Fibroblast of the aortic adventitia (primary cell): ENCODE results near the gene SHCBP1. TPM values are rescaled to one million over a fixed set of nuclear protein-coding genes. Genes with fewer than 3 reads are reported as not detected.

ENCODE experiments used
- DNase-seq: peaks from one replicate; pipeline ENCODE4 v3.0.0-alpha.2; 2010; ENCODE audit warnings: low read depth
- H3K4me3 ChIP-seq: 2 replicates; pipeline ENCODE4 v1.5.1; 2011; ENCODE audit warnings: low read depth, mild to moderate bottlenecking, control low read depth, low read length, moderate library complexity
- total RNA-seq: library from RNA; depleted of rRNA; stranded (reverse); fragments of >200 nt; gene quantifications from 2 replicates; pipeline ENCODE4 v1.2.3, GENCODE V29; 2012; ENCODE audit warnings: low replicate concordance
- TF ChIP-seq, protein P1 (sequence below): IDR thresholded peaks from 2 replicates; pipeline ENCODE4 v1.5.1; 2011; ENCODE audit warnings: mild to moderate bottlenecking, low read length, control low read depth, inconsistent platforms; ENCODE audit not compliant: insufficient read depth

SHCBP1 gene, protein sequence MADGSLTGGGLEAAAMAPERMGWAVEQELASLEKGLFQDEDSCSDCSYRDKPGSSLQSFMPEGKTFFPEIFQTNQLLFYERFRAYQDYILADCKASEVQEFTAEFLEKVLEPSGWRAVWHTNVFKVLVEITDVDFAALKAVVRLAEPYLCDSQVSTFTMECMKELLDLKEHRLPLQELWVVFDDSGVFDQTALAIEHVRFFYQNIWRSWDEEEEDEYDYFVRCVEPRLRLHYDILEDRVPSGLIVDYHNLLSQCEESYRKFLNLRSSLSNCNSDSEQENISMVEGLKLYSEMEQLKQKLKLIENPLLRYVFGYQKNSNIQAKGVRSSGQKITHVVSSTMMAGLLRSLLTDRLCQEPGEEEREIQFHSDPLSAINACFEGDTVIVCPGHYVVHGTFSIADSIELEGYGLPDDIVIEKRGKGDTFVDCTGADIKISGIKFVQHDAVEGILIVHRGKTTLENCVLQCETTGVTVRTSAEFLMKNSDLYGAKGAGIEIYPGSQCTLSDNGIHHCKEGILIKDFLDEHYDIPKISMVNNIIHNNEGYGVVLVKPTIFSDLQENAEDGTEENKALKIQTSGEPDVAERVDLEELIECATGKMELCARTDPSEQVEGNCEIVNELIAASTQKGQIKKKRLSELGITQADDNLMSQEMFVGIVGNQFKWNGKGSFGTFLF
- total RNA-seq, result 7.6 and 28.9 TPM in 2 replicates

DNA sequence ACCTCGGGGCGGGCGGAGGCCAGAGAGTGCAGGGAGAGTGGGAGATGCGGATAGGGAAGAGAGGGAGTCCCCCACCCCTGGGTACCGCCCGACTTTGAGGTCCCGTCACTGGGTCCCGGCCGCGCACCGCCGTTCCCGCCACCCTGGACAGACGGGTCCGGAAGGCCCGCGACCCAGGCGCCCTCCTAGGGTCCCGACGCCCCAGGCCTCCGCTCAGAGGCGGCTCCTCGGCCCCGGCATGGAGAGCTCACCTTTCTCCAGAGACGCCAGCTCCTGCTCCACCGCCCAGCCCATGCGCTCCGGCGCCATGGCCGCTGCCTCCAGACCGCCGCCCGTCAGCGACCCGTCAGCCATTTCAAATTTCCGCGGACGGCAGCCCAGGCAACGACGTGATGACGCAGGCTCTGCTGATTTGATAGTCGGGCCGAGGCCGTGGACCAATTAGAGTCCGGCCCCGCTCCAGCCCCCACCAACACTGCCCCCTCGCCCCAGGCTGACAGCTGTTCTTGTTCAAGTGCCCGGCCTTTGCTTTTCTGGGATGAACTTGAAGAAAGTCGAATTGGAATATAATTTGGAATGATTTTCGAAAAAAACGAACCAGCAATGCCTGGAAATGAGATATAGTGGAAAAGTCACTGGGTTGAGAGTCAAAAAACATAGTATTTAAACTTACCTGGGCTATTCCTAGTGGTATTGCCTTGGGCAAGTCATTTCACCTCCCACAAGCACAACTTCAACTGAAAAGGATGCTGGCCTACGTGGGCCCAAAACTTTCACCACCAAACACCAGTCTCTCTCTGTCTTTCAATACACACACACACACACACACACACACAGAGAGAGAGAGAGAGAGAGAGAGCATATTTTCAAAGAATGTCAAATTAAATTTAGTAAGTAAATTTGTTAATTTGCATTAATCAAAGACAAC, at the start of gene SHCBP1:
SHCBP1 (minus strand) TSS at position 374 of the 928 bp plus-strand sequence; CDS start at position 354, 20 bp downstream.
- H3K4me3 ChIP-seq, result peak within 1 kb of the TSS; percentile 72
- DNase-seq, result peak; percentile 83
- TF ChIP-seq, protein P1, sequence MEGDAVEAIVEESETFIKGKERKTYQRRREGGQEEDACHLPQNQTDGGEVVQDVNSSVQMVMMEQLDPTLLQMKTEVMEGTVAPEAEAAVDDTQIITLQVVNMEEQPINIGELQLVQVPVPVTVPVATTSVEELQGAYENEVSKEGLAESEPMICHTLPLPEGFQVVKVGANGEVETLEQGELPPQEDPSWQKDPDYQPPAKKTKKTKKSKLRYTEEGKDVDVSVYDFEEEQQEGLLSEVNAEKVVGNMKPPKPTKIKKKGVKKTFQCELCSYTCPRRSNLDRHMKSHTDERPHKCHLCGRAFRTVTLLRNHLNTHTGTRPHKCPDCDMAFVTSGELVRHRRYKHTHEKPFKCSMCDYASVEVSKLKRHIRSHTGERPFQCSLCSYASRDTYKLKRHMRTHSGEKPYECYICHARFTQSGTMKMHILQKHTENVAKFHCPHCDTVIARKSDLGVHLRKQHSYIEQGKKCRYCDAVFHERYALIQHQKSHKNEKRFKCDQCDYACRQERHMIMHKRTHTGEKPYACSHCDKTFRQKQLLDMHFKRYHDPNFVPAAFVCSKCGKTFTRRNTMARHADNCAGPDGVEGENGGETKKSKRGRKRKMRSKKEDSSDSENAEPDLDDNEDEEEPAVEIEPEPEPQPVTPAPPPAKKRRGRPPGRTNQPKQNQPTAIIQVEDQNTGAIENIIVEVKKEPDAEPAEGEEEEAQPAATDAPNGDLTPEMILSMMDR, result no peak

DNA sequence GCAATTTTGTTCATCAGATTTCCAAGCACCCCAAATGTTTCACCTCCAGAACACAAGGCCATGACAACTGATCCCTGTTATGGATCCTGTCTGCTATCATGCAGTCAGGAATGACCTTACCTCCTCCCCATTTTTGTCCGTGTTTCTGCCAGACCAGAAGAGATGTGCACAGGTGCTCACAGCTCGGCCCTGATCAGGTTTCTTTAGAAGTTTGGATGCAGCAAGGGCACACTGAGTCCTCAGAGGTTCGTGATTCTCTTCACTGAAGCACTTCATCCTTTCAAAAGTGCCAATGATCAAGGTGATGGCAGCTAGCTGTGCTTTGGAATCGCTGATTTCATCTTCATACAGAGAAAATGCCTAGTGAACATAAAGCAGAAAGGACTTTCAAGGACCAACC, 40.9 kb upstream of the SHCBP1 start:
- H3K4me3 ChIP-seq, result no peak overlapping the region
- TF ChIP-seq, protein P1, result no peak
- no peak for DNase-seq

DNA sequence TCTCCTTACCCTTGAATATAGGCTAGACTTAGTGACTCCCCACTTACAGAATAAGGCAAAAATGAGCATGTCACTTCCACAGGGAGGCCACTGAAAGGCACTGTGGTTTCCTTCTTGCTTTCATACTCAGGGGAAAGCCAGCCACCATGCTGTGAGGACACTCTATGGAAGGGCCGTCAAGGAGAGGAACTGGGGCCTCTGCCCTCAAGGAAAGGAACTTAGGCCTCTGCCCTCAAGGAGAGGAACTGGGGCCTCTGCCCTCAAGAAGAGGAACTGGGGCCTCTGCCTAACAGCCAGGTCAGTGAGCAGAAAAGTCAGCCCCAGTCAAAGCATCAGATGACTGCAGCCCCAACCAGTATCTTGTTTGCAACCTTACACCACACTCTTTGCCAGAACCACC, 37.7 kb upstream of the SHCBP1 start:
- no peak overlapping the region for H3K4me3 ChIP-seq
- DNase-seq, result no peak
- TF ChIP-seq, protein P1, result no peak

DNA sequence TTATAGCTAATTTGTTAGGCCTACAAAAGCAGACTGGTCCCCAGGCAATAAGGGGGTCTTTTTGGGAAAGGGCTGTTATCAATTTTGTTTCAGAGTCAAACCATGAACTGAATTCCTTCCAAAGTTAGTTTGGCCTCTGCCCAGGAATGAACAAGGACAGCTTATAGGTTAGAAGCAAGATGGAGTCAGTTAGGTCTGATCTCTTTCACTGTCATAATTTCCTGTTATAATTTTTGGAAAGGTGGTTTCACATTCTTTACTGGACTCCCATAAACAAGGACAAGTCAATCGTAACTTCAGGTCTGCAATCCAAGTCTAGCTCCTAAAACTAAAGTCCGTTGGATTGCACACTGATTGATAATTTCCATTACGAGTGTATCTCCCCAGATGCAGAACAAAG, 30.1 kb upstream of the SHCBP1 start:
- TF ChIP-seq, protein P1, result no peak
- DNase-seq, result no peak
- no peak overlapping the region for H3K4me3 ChIP-seq

DNA sequence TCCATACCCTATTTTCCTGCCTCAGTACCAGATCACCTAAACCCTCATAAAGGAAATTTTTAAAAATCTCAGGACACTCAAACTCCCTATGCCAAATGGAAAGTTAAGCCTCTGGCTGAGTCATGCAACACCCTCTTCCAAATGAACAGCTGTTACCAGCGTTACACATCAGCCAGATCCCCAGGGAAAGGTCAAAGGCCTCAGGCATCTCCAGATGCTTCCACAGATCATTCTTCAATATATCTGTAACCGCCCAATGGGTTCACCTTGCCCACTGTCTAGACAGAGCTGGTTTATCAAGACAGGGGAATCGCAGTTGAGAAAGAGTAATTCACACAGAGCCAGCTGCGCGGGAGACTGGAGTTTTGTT, 29.1 kb upstream of the SHCBP1 start:
- H3K4me3 ChIP-seq, result peak overlapping the region; percentile 20
- peak; percentile 77 for DNase-seq
- TF ChIP-seq, protein P1, result no peak

DNA sequence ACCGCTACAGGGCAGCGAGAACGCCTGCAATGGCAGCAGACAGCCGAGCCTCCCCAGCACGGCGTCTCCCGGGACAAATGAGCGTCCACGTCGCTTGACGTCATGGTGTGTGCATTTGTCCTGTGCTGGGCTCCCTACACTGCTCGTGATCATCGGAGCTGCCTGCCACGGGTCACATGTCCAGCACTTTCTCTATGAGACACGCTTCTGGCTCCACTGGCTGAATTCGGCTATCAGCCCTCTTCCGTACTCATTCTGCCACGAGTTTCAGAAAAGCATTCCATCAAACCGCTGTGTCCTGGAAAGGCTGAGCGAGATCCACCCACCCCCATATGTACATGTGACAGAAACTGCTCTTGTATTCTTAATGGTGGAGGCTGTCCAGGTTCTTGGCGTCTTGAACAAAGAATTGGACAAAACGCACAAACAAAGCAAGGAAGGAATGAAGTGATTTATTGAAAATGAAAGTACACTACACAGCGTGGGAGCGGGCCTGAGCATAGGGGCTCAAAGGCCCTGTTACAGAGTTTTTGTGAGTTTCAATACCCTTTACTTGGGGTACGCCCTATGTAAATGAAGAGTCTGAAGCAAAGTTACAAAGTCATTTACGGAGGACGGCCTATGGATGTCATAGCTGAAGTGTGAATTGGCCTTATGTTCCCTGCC, 28.5 kb upstream of the SHCBP1 start:
- peak overlapping the region; percentile 20 for H3K4me3 ChIP-seq
- peak; percentile 84 for DNase-seq
- TF ChIP-seq, protein P1, result no peak
